Measurements from ENCODE around the gene ASCC3.

The ASCC3 gene

GRCh38 chr6:100472674-100473073 lies 408.5 kb downstream of the ASCC3 start:
- Histone ChIP-seq H3K36me3 (ENCODE audit: low read depth) (no peaks in the 10 kb centered on the region), H3K27me3 (ENCODE audit: insufficient read depth, poor library complexity, severe bottlenecking) (peaks cover 37% of the 10 kb centered on the region), H3K27ac (ENCODE audit: poor library complexity, severe bottlenecking) (no peak overlapping the region), H3K4me3 (ENCODE audit: severe bottlenecking) (no peak overlapping the region), H3K9me3 (ENCODE audit: severe bottlenecking) (no peaks in the 10 kb centered on the region), H3K4me1 (ENCODE audit: insufficient read depth, poor library complexity, severe bottlenecking) (no peaks in the 10 kb centered on the region)
- no peak for TF ChIP-seq CTCF (IDR thresholded peaks at IDR 0.05; ENCODE audit: poor library complexity, severe bottlenecking)
- DNase-seq (ENCODE audit: low spot score) (no peak), ATAC-seq (ENCODE audit: low read depth) (peak; percentile 81)

- Histone ChIP-seq H3K27me3 (ENCODE audit: insufficient read depth, poor library complexity, severe bottlenecking) (peaks cover 58% of the 10 kb centered on the region), H3K4me1 (ENCODE audit: insufficient read depth, poor library complexity, severe bottlenecking) (no peaks in the 10 kb centered on the region), H3K4me3 (ENCODE audit: severe bottlenecking) (no peak overlapping the region), H3K36me3 (ENCODE audit: low read depth) (no peaks in the 10 kb centered on the region), H3K27ac (ENCODE audit: poor library complexity, severe bottlenecking) (no peak overlapping the region), H3K9me3 (ENCODE audit: severe bottlenecking) (no peaks in the 10 kb centered on the region)
- no peak for TF ChIP-seq CTCF (IDR thresholded peaks at IDR 0.05; ENCODE audit: poor library complexity, severe bottlenecking)
- no peak for DNase-seq (ENCODE audit: low spot score)
- ATAC-seq (ENCODE audit: low read depth), result no peak
Observed at GRCh38 chr6:100470422-100471120, 410.6 kb downstream of the ASCC3 start.

GRCh38 chr6:100469101-100469859 lies 411.8 kb downstream of the ASCC3 start:
- no peak for TF ChIP-seq CTCF (IDR thresholded peaks at IDR 0.05; ENCODE audit: poor library complexity, severe bottlenecking)
- ATAC-seq (ENCODE audit: low read depth), result no peak
- H3K9me3 ChIP-seq (ENCODE audit: severe bottlenecking), result no peaks in the 10 kb centered on the region
- no peak overlapping the region for H3K27ac ChIP-seq (ENCODE audit: poor library complexity, severe bottlenecking)
- no peak overlapping the region for H3K4me3 ChIP-seq (ENCODE audit: severe bottlenecking)
- peaks cover 71% of the 10 kb centered on the region for H3K27me3 ChIP-seq (ENCODE audit: insufficient read depth, poor library complexity, severe bottlenecking)
- H3K4me1 ChIP-seq (ENCODE audit: insufficient read depth, poor library complexity, severe bottlenecking), result no peaks in the 10 kb centered on the region
- H3K36me3 ChIP-seq (ENCODE audit: low read depth), result no peaks in the 10 kb centered on the region
- no peak for DNase-seq (ENCODE audit: low spot score)

GRCh38 chr6:100468016-100468622 lies 413.0 kb downstream of the ASCC3 start:
- no peaks in the 10 kb centered on the region for H3K36me3 ChIP-seq (ENCODE audit: low read depth)
- DNase-seq (ENCODE audit: low spot score), result no peak
- H3K27ac ChIP-seq (ENCODE audit: poor library complexity, severe bottlenecking), result no peak overlapping the region
- peaks cover 83% of the 10 kb centered on the region for H3K27me3 ChIP-seq (ENCODE audit: insufficient read depth, poor library complexity, severe bottlenecking)
- TF ChIP-seq CTCF (IDR thresholded peaks at IDR 0.05; ENCODE audit: poor library complexity, severe bottlenecking), result no peak
- no peak overlapping the region for H3K4me3 ChIP-seq (ENCODE audit: severe bottlenecking)
- ATAC-seq (ENCODE audit: low read depth), result no peak
- no peaks in the 10 kb centered on the region for H3K9me3 ChIP-seq (ENCODE audit: severe bottlenecking)
- H3K4me1 ChIP-seq (ENCODE audit: insufficient read depth, poor library complexity, severe bottlenecking), result no peaks in the 10 kb centered on the region
